H7 (cell line): Measurements from ENCODE around the gene C2orf49. TPM values are rescaled to one million over a fixed set of nuclear protein-coding genes. Genes with fewer than 3 reads are reported as not detected.
A peak's percentile ranks its signal among the peaks of the same experiment; 100 is the strongest.
"Not testable (repeated sequence)": the region's sequence is repeated elsewhere in the genome, so short reads cannot be mapped to it uniquely, and the experiment has no call there.

Experiments used
- DNase-seq: peaks from one replicate; pipeline ENCODE4 v3.0.0; 2012
- H3K27me3 ChIP-seq: 2 replicates; pipeline ENCODE4 v1.6.0; 2011; ENCODE audit warnings: mild to moderate bottlenecking, low read length; ENCODE audit not compliant: control insufficient read depth, insufficient read depth
- H3K36me3 ChIP-seq: replicated peaks from 2 replicates; pipeline ENCODE4 v1.5.1; 2011; ENCODE audit warnings: low read length; ENCODE audit not compliant: control insufficient read depth, insufficient read depth
- H3K4me3 ChIP-seq: 2 replicates; pipeline ENCODE4 v1.5.1; 2011; ENCODE audit warnings: low read depth, mild to moderate bottlenecking, control low read depth, low read length, moderate library complexity; ENCODE audit not compliant: insufficient read depth
- total RNA-seq: library from RNA; depleted of rRNA; stranded (reverse); fragments of >200 nt; shearing (Covaris generic); gene quantifications from 2 replicates; pipeline ENCODE4 v1.2.3, GENCODE V29; 2014

C2orf49 gene
- total RNA-seq, 1 experiment from 2014 or later: 8.4 TPM

- Histone ChIP-seq H3K4me3 (no peak overlapping the region), H3K36me3 (peaks cover 2% of the 10 kb centered on the region), H3K27me3 (no peaks in the 10 kb centered on the region)
- no peak for DNase-seq
These were observed 29.4 kb upstream of the C2orf49 start for GRCh38 chr2:105307962-105308361.

- peak; percentile 29 for DNase-seq
- H3K36me3 ChIP-seq: peaks cover 2% of the 10 kb centered on the region
- H3K27me3 ChIP-seq: no peaks in the 10 kb centered on the region
- no peak overlapping the region for H3K4me3 ChIP-seq
These were observed 28.8 kb upstream of the C2orf49 start for GRCh38 chr2:105308382-105309146.

GRCh38 chr2:105309147-105309545 lies 28.2 kb upstream of the C2orf49 start:
- Histone ChIP-seq H3K4me3 (no peak overlapping the region), H3K27me3 (no peaks in the 10 kb centered on the region), H3K36me3 (peaks cover 2% of the 10 kb centered on the region)
- DNase-seq: peak; percentile 30

- no peak for DNase-seq
- Histone ChIP-seq H3K27me3 (no peaks in the 10 kb centered on the region), H3K4me3 (no peak overlapping the region), H3K36me3 (no peaks in the 10 kb centered on the region)
These were observed 23.5 kb upstream of the C2orf49 start for GRCh38 chr2:105313877-105314276.

- H3K36me3 ChIP-seq: no peaks in the 10 kb centered on the region
- no peak for DNase-seq
- no peaks in the 10 kb centered on the region for H3K27me3 ChIP-seq
- no peak overlapping the region for H3K4me3 ChIP-seq
These were observed 22.0 kb upstream of the C2orf49 start for GRCh38 chr2:105315314-105315713.

- Histone ChIP-seq H3K27me3 (no peaks in the 10 kb centered on the region), H3K36me3 (no peaks in the 10 kb centered on the region), H3K4me3 (no peak overlapping the region)
- DNase-seq: no peak
These were observed 19.4 kb upstream of the C2orf49 start for GRCh38 chr2:105317937-105318336.

GRCh38 chr2:105320651-105321215 lies 16.6 kb upstream of the C2orf49 start:
- no peak for DNase-seq
- no peak overlapping the region for H3K4me3 ChIP-seq
- no peaks in the 10 kb centered on the region for H3K27me3 ChIP-seq
- H3K36me3 ChIP-seq: no peaks in the 10 kb centered on the region

GRCh38 chr2:105321875-105322646 lies 15.3 kb upstream of the C2orf49 start:
- DNase-seq: no peak
- no peaks in the 10 kb centered on the region for H3K36me3 ChIP-seq

GRCh38 chr2:105323111-105323510 lies 14.2 kb upstream of the C2orf49 start:
- no peak for DNase-seq
- H3K4me3 ChIP-seq: no peak overlapping the region
- no peaks in the 10 kb centered on the region for H3K36me3 ChIP-seq
- no peaks in the 10 kb centered on the region for H3K27me3 ChIP-seq

More at GRCh38 chr2:105321875-105322646, 15.3 kb upstream of the C2orf49 start:
- H3K4me3 ChIP-seq: no peak overlapping the region
- H3K27me3 ChIP-seq: no peaks in the 10 kb centered on the region

- no peak for DNase-seq
- no peaks in the 10 kb centered on the region for H3K36me3 ChIP-seq
- H3K27me3 ChIP-seq: no peaks in the 10 kb centered on the region
- H3K4me3 ChIP-seq: no peak overlapping the region
These were observed 13.2 kb upstream of the C2orf49 start for GRCh38 chr2:105324101-105324500.

GRCh38 chr2:105324732-105325131 lies 12.6 kb upstream of the C2orf49 start:
- no peak for DNase-seq
- no peaks in the 10 kb centered on the region for H3K36me3 ChIP-seq
- no peaks in the 10 kb centered on the region for H3K27me3 ChIP-seq
- H3K4me3 ChIP-seq: no peak overlapping the region

- Histone ChIP-seq H3K36me3 (no peaks in the 10 kb centered on the region), H3K27me3 (no peaks in the 10 kb centered on the region), H3K4me3 (no peak overlapping the region)
- no peak for DNase-seq
These were observed 11.9 kb upstream of the C2orf49 start for GRCh38 chr2:105325389-105325963.

- DNase-seq, H3K27me3 ChIP-seq, H3K4me3 ChIP-seq, H3K36me3 ChIP-seq: not testable (repeated sequence)
These were observed 10.1 kb upstream of the C2orf49 start for GRCh38 chr2:105327271-105327670.

- H3K36me3 ChIP-seq: no peaks in the 10 kb centered on the region
- no peak for DNase-seq
- H3K27me3 ChIP-seq: no peaks in the 10 kb centered on the region
- no peak overlapping the region for H3K4me3 ChIP-seq
These were observed 9.7 kb upstream of the C2orf49 start for GRCh38 chr2:105327690-105328089.
